Chondrocyte (in vitro differentiated cells): ENCODE data around the gene CCR7. TPM values are rescaled to one million over a fixed set of nuclear protein-coding genes. Genes with fewer than 3 reads are reported as not detected.
A peak's percentile ranks its signal among the peaks of the same experiment; 100 is the strongest.

Source experiments
- DNase-seq: peaks from one replicate; pipeline ENCODE4 v3.0.0; 2021; ENCODE audit warnings: mixed read lengths, low spot score
- H3K27ac Mint-ChIP-seq: one replicate; pipeline ENCODE4 v1.8.0; 2021; ENCODE audit warnings: mild to moderate bottlenecking, moderate library complexity, mixed read lengths; ENCODE audit not compliant: unreplicated experiment
- H3K27me3 Mint-ChIP-seq: 2 replicates; pipeline ENCODE4 v1.8.0; 2021; ENCODE audit warnings: low read depth, mixed read lengths
- H3K36me3 Mint-ChIP-seq: 2 replicates; pipeline ENCODE4 v1.8.0; 2021; ENCODE audit warnings: low read depth, mixed read lengths
- H3K4me1 Mint-ChIP-seq: 2 replicates; pipeline ENCODE4 v1.8.0; 2021; ENCODE audit warnings: low read depth, mild to moderate bottlenecking, mixed read lengths
- H3K4me3 Mint-ChIP-seq: one replicate; pipeline ENCODE4 v1.8.0; 2021; ENCODE audit warnings: mild to moderate bottlenecking, moderate library complexity, mixed read lengths; ENCODE audit not compliant: unreplicated experiment
- H3K9me3 Mint-ChIP-seq: 2 replicates; pipeline ENCODE4 v1.8.0; 2021; ENCODE audit warnings: low read depth, mixed read lengths
- total RNA-seq: library from RNA; stranded (reverse); gene quantifications from 3 replicates; pipeline ENCODE4 v1.2.1, GENCODE V29; 2021
- TF ChIP-seq, protein P1 (sequence below): fragments of 200-600 bp; sonication (generic); IDR thresholded peaks from 2 replicates; pipeline ENCODE4 v1.5.0; 2021; ENCODE audit warnings: antibody characterized with exemption, mild to moderate bottlenecking, moderate library complexity

CCR7 gene
- total RNA-seq, 1 donor from 2014 or later = not detected

DNA sequence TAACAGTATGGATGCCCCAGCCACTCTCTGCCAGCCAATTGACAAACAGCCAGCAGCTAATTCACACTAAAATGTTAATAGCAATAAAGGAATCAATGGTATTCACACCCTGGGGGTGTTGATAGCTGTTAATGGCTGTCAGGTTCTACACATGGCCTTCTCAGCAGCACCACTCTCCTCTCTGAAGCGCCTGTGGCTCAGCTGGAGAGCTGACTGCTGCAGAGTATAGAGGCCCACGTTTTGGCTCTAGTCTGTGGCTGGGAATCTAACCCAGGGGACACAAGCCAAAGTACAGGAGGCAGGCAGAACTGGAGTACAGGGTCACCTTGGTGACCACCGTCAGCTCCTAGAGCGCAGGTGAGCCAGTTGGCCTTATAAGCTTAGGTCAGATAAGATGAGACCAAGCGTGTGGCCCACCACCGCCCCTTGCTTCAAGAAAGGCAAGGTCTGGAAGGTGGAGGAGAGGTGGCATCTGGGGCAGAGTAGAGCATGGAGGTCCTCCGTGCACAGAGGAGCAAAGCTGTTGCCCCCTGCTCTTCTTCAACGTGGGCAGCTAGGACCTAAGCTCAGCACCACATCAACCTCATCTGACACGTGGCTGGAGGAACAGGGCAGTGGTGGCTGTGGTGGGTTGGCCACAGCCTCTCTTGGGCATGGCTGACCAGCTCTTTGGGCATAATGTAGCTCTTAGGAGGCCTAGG, 25.4 kb downstream of the CCR7 start:
- H3K9me3 Mint-ChIP-seq = no peaks in the 10 kb centered on the region
- peak overlapping the region; percentile 51 for H3K27ac Mint-ChIP-seq
- TF ChIP-seq, protein P1, sequence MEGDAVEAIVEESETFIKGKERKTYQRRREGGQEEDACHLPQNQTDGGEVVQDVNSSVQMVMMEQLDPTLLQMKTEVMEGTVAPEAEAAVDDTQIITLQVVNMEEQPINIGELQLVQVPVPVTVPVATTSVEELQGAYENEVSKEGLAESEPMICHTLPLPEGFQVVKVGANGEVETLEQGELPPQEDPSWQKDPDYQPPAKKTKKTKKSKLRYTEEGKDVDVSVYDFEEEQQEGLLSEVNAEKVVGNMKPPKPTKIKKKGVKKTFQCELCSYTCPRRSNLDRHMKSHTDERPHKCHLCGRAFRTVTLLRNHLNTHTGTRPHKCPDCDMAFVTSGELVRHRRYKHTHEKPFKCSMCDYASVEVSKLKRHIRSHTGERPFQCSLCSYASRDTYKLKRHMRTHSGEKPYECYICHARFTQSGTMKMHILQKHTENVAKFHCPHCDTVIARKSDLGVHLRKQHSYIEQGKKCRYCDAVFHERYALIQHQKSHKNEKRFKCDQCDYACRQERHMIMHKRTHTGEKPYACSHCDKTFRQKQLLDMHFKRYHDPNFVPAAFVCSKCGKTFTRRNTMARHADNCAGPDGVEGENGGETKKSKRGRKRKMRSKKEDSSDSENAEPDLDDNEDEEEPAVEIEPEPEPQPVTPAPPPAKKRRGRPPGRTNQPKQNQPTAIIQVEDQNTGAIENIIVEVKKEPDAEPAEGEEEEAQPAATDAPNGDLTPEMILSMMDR = no peak
- DNase-seq = peak; percentile 55
- H3K27me3 Mint-ChIP-seq = no peaks in the 10 kb centered on the region
- no peak overlapping the region for H3K4me3 Mint-ChIP-seq
- H3K4me1 Mint-ChIP-seq = peaks cover 73% of the 10 kb centered on the region
- no peaks in the 10 kb centered on the region for H3K36me3 Mint-ChIP-seq

GRCh38 chr17:40538936-40539705, 26.2 kb downstream of the CCR7 start:
- peaks cover 77% of the 10 kb centered on the region for H3K4me1 Mint-ChIP-seq
- no peak for DNase-seq
- no peaks in the 10 kb centered on the region for H3K9me3 Mint-ChIP-seq
- no peaks in the 10 kb centered on the region for H3K36me3 Mint-ChIP-seq
- TF ChIP-seq, protein P1 = no peak
- no peak overlapping the region for H3K4me3 Mint-ChIP-seq
- H3K27ac Mint-ChIP-seq = peak overlapping the region; percentile 90
- H3K27me3 Mint-ChIP-seq = no peaks in the 10 kb centered on the region

GRCh38 chr17:40538019-40538935, 27.0 kb downstream of the CCR7 start:
- H3K36me3 Mint-ChIP-seq = no peaks in the 10 kb centered on the region
- no peaks in the 10 kb centered on the region for H3K27me3 Mint-ChIP-seq
- peaks cover 77% of the 10 kb centered on the region for H3K4me1 Mint-ChIP-seq

GRCh38 chr17:40536295-40537171, 28.7 kb downstream of the CCR7 start:
- TF ChIP-seq, protein P1 = no peak
- peak overlapping the region; percentile 93 for H3K27ac Mint-ChIP-seq
- H3K9me3 Mint-ChIP-seq = no peaks in the 10 kb centered on the region
- peak overlapping the region; percentile 13 for H3K4me3 Mint-ChIP-seq
- peaks cover 78% of the 10 kb centered on the region for H3K4me1 Mint-ChIP-seq
- H3K36me3 Mint-ChIP-seq = no peaks in the 10 kb centered on the region
- DNase-seq = peak; percentile 53
- no peaks in the 10 kb centered on the region for H3K27me3 Mint-ChIP-seq

More at GRCh38 chr17:40538019-40538935, 27.0 kb downstream of the CCR7 start:
- Mint-ChIP-seq H3K27ac (peak overlapping the region; percentile 90), H3K9me3 (no peaks in the 10 kb centered on the region), H3K4me3 (no peak overlapping the region)
- TF ChIP-seq, protein P1 = no peak
- DNase-seq = peak; percentile 72
